H1 (cell line): Measurements from ENCODE around the gene ZNF320. TPM values are rescaled to one million over a fixed set of nuclear protein-coding genes. Genes with fewer than 3 reads are reported as not detected.

Experiments
- BRCA1 ChIP-seq: IDR thresholded peaks from 2 replicates; pipeline ENCODE4 v1.6.1; 2012; ENCODE audit warnings: low read depth, low read length, improper control_type of control experiment
- CBX8 ChIP-seq: fragments of 300-800, 300-1000 bp; sonication (generic); IDR thresholded peaks from 2 replicates; pipeline ENCODE4 v1.7.1; 2016; ENCODE audit warnings: low read depth, low read length, borderline replicate concordance
- CHD1 ChIP-seq: IDR thresholded peaks from 2 replicates; pipeline ENCODE4 v1.6.1; 2012; ENCODE audit warnings: low read depth, low read length, improper control_type of control experiment
- POLR2A ChIP-seq, 2 experiments: IDR thresholded peaks; 1 replicate in 1 of 2; 2 replicates in 1 of 2; pipeline ENCODE4 v1.6.1; 2011; ENCODE audit warnings: low read depth in 2 of 2, low read length in 2 of 2, mild to moderate bottlenecking in 2 of 2; ENCODE audit errors: control extremely low read depth in 1 of 2
- RFX5 ChIP-seq: IDR thresholded peaks from 2 replicates; pipeline ENCODE4 v1.6.1; 2011; ENCODE audit warnings: low read depth, low read length, improper control_type of control experiment, borderline replicate concordance
- TAF1 ChIP-seq: IDR thresholded peaks from 2 replicates; pipeline ENCODE4 v1.6.1; 2011; ENCODE audit warnings: mild to moderate bottlenecking, low read depth, low read length
- polyA plus RNA-seq, 7 experiments: library from polyadenylated mRNA; depleted of rRNA in 3 of 7; stranded (reverse) in 5 of 7; unstranded in 2 of 7; fragments of >200 nt in 5 of 7; fragments of 200-250 nt in 2 of 7; gene quantifications; 1 replicate in 5 of 7; 2 replicates in 1 of 7; 4 replicates in 1 of 7; pipeline versions ENCODE4 v1.2.1 to v1.2.3, GENCODE V29; 2011 to 2013; ENCODE audit warnings: missing spikeins in 2 of 7, mixed read lengths in 2 of 7
- total RNA-seq: library from RNA; stranded (reverse); fragmentation: NEBNext Ultra II Directional; extraction: Animal tissue kit (Norgen Biotek cat#: 25700); gene quantifications from 2 replicates; pipeline ENCODE4 v1.2.1, GENCODE V29; 2021
- TF ChIP-seq, protein P1 (sequence below): fragments of 300-600 bp; sonication (generic); IDR thresholded peaks from 2 replicates; pipeline ENCODE4 v1.7.1; 2012; ENCODE audit warnings: low read length, moderate library complexity, mild to moderate bottlenecking, inconsistent platforms; ENCODE audit not compliant: insufficient replicate concordance
- TF ChIP-seq, protein P2 (sequence below): IDR thresholded peaks from 2 replicates; pipeline ENCODE4 v1.6.1; 2011; ENCODE audit warnings: low read depth, mild to moderate bottlenecking, low read length; ENCODE audit not compliant: insufficient read depth

Gene ZNF320
- total and polyA plus RNA-seq, 2 of the 8 experiments (the other 6 are each of a cell fraction or from before 2014, with no cell fraction given) = 20.6 to 26.8 TPM

DNA sequence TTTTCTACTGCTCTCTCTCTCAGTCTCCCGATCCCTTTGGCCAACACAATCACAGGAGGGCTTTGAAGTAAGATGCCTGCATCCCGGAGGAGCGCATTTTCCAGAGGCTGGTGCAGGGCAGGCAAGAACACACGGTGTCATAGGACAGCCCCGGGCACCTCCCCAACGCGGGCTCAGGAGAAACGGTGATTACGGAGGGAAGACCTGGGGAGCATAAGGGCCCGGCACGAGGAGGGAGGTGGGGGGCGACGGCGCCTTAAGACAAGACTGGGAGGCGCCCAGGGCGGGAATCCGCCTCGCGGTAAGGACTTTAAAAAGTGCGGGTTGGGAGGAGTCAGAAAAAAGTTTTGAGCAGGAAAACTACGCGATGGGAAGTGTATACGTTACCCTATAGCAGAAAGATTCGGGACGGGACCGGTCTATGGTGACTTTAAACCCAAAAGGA, 44.5 kb upstream of the ZNF320 start (continued):
- TF ChIP-seq, protein P1, sequence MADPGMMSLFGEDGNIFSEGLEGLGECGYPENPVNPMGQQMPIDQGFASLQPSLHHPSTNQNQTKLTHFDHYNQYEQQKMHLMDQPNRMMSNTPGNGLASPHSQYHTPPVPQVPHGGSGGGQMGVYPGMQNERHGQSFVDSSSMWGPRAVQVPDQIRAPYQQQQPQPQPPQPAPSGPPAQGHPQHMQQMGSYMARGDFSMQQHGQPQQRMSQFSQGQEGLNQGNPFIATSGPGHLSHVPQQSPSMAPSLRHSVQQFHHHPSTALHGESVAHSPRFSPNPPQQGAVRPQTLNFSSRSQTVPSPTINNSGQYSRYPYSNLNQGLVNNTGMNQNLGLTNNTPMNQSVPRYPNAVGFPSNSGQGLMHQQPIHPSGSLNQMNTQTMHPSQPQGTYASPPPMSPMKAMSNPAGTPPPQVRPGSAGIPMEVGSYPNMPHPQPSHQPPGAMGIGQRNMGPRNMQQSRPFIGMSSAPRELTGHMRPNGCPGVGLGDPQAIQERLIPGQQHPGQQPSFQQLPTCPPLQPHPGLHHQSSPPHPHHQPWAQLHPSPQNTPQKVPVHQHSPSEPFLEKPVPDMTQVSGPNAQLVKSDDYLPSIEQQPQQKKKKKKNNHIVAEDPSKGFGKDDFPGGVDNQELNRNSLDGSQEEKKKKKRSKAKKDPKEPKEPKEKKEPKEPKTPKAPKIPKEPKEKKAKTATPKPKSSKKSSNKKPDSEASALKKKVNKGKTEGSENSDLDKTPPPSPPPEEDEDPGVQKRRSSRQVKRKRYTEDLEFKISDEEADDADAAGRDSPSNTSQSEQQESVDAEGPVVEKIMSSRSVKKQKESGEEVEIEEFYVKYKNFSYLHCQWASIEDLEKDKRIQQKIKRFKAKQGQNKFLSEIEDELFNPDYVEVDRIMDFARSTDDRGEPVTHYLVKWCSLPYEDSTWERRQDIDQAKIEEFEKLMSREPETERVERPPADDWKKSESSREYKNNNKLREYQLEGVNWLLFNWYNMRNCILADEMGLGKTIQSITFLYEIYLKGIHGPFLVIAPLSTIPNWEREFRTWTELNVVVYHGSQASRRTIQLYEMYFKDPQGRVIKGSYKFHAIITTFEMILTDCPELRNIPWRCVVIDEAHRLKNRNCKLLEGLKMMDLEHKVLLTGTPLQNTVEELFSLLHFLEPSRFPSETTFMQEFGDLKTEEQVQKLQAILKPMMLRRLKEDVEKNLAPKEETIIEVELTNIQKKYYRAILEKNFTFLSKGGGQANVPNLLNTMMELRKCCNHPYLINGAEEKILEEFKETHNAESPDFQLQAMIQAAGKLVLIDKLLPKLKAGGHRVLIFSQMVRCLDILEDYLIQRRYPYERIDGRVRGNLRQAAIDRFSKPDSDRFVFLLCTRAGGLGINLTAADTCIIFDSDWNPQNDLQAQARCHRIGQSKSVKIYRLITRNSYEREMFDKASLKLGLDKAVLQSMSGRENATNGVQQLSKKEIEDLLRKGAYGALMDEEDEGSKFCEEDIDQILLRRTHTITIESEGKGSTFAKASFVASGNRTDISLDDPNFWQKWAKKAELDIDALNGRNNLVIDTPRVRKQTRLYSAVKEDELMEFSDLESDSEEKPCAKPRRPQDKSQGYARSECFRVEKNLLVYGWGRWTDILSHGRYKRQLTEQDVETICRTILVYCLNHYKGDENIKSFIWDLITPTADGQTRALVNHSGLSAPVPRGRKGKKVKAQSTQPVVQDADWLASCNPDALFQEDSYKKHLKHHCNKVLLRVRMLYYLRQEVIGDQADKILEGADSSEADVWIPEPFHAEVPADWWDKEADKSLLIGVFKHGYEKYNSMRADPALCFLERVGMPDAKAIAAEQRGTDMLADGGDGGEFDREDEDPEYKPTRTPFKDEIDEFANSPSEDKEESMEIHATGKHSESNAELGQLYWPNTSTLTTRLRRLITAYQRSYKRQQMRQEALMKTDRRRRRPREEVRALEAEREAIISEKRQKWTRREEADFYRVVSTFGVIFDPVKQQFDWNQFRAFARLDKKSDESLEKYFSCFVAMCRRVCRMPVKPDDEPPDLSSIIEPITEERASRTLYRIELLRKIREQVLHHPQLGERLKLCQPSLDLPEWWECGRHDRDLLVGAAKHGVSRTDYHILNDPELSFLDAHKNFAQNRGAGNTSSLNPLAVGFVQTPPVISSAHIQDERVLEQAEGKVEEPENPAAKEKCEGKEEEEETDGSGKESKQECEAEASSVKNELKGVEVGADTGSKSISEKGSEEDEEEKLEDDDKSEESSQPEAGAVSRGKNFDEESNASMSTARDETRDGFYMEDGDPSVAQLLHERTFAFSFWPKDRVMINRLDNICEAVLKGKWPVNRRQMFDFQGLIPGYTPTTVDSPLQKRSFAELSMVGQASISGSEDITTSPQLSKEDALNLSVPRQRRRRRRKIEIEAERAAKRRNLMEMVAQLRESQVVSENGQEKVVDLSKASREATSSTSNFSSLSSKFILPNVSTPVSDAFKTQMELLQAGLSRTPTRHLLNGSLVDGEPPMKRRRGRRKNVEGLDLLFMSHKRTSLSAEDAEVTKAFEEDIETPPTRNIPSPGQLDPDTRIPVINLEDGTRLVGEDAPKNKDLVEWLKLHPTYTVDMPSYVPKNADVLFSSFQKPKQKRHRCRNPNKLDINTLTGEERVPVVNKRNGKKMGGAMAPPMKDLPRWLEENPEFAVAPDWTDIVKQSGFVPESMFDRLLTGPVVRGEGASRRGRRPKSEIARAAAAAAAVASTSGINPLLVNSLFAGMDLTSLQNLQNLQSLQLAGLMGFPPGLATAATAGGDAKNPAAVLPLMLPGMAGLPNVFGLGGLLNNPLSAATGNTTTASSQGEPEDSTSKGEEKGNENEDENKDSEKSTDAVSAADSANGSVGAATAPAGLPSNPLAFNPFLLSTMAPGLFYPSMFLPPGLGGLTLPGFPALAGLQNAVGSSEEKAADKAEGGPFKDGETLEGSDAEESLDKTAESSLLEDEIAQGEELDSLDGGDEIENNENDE = no peak
- TF ChIP-seq, protein P2, sequence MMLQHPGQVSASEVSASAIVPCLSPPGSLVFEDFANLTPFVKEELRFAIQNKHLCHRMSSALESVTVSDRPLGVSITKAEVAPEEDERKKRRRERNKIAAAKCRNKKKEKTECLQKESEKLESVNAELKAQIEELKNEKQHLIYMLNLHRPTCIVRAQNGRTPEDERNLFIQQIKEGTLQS = no peak
- TF ChIP-seq CBX8 = no peak
- TF ChIP-seq TAF1 = no peak
- no peak for TF ChIP-seq POLR2A (IDR thresholded peaks at IDR 0.05; ENCODE audit: control extremely low read depth in 1 of 2, low read depth in 2 of 2, low read length in 2 of 2)
- no peak for TF ChIP-seq BRCA1
- TF ChIP-seq RFX5 = no peak
- no peak for TF ChIP-seq CHD1
